Panc1 (cell line): Measurements from ENCODE around the gene EIF1.

Experiments
- CTCF ChIP-seq: fragments of 450-650 bp; IDR thresholded peaks from 2 replicates; pipeline ENCODE4 v1.5.1; 2017; ENCODE audit warnings: mild to moderate bottlenecking
- REST ChIP-seq, 2 experiments: IDR thresholded peaks; 2 replicates each; pipeline ENCODE4 v1.6.1; 2011 to 2012; ENCODE audit warnings: low read depth in 2 of 2, control low read depth in 1 of 2, low read length in 1 of 2, mild to moderate bottlenecking in 1 of 2, moderate library complexity in 1 of 2; ENCODE audit not compliant: insufficient read depth in 1 of 2

- TF ChIP-seq CTCF: no peak
- TF ChIP-seq REST (IDR thresholded peaks at IDR 0.05; ENCODE audit: insufficient read depth in 1 of 2, low read depth in 2 of 2, low read length in 1 of 2): no peak
These were observed 31.4 kb upstream of the EIF1 start for GRCh38 chr17:41657176-41657754.
